HG03064 (cell line): ENCODE results near the gene HAUS3.
"Not testable (repeated sequence)": the region's sequence is repeated elsewhere in the genome, so short reads cannot be mapped to it uniquely, and the experiment has no call there.

ENCODE experiments used
- ATAC-seq: cut with Tn5 transposase; IDR thresholded peaks from one replicate; pipeline ENCODE4 v1.9.1; 2021; ENCODE audit warnings: low read depth; ENCODE audit not compliant: unreplicated experiment

Gene HAUS3

DNA sequence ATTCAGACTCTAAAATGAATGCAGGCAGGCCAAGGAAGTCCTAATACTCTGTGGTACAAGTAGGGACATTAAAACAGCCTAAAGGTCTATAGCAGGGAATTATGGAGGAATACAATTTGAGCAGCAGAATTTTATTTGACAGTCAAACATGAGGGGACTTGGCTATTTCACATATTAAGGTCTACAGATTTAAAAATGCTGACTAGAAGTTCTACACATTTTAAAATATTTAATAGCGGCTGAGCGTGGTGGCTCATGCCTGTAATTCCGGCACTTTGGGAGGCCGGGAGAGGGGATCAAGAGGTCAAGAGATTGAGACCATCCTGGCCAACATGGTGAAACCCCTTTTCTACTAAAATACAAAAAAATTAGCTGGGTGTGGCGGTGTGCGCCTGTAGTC lies 10.8 kb downstream of the HAUS3 start:
- ATAC-seq: no peak

DNA sequence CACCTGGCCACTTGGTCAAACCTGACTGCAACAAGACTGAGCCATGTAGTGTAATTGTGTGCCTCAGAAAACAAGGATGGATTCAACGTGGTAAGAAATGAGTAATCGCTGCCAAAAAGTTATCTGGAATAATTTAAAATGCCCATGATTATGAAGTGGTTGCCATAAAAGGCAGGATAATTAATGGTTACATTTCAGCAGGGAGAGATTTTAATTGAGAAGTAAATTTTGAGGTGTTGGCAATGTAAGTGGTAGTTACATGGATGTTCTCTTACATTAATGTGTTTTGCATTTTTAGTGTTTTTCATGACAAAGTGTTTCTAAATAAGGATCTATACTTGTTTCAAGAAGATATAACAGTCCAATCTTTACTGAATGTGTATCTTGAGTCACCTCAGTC lies 15.7 kb downstream of the HAUS3 start:
- ATAC-seq: no peak

DNA sequence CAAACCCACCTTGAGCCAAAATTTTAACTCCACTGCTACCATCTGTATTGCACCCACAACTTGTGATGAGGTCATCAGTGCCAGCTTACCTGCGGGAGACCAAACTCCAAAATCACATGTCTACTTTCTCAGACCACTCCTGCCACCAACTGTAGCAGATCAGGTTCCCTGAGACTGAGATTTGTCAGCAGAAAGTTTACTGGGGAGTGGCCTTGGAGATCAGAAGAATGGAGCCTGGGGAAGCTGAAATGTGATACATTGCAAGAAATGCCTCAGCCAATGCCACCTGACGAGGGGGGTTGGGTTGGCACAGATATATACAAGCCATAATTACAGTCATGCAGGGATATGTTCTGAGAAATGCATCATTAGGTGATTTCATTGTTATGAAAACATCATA lies 19.1 kb downstream of the HAUS3 start:
- ATAC-seq: no peak

DNA sequence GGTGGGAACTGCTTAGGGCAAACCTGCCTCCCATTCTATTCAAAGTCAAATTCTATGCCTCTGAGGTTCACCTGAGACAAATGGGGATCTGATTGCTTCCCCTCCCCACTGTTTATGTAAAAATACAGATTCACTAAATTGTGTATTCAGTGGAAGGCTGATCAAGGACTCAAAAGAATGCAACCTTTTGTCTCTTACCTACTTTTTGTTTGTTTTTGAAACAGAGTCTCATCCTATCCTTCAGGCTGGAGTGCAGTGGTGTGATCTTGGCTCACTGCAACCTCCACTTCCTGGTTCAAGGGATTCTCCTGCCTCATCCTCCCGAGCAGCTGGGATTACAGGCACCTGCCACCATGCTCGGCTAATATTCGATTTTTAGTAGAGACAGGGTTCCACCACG lies 20.5 kb downstream of the HAUS3 start:
- not testable (repeated sequence) for ATAC-seq

DNA sequence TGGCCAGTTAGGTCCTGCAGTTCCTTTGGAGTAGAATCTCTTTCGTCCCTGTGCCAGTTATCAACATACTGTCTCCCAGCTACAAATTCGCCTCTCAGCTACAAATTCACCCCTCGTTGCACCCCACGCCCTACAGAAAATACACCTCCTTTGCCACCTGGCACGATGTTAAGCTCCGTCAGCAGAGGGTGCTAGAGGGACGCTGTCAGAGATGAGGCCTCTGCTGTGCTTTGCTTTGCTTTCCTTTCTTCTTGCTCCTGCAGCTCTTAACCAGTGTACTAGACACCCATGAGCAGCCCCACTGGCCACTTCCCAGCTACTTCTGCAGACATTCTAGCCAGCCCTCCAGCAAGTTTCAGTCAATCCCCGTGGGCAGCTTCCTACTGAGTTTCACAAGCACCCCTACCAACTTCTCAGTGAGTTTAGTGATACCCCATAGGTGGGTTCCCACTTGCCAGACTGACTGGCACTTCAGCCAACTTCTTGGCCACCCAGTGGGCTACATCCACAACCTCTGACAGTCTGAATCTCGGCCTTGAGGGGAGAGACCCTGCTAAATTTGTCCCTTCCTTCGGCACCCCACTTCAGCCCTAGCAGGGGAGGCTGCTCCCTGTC lies 21.8 kb downstream of the HAUS3 start:
- no peak for ATAC-seq

DNA sequence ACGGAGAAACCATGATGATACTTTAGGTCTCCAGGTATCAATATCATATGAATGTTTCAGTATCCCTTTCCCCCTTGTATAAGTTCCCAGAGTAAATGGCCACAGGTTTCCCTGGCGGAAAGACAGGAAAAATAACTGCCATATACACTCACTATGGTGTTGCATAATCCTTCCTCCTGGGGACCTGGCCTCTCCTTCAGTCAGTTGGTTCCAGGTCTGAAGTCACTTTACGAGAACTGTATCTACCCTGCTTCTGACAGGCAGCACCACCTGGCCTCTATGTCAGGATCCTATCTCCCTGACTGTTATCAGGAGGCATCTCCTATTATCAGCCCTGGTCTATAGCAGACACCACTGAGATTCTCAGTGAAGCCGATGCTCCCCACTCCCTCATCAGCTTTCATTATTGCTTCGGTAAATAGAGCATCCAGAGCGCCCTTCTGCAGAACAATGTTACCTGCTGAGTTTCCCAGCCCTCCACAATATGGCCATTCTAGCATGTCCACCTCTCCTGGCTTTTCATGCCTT lies 22.6 kb downstream of the HAUS3 start:
- no peak for ATAC-seq

DNA sequence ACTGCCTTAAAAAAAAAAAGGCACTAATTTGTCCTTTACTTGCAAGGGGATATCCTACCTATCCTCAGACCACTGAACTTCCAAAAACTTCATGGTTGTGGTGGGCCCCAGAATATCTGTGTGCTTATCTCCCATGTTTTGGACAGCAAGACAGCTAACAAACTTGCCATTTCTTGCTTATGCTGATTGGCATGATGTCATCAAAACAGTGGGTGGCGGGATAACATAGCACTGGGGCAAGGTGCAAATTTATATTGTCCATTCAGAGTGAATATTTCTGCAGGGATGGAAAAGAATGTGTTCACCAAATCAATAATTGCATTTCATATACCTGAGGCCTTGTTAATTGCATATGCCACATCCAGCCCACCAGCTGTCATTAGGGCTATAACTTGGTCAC lies 23.5 kb downstream of the HAUS3 start:
- ATAC-seq: no peak

DNA sequence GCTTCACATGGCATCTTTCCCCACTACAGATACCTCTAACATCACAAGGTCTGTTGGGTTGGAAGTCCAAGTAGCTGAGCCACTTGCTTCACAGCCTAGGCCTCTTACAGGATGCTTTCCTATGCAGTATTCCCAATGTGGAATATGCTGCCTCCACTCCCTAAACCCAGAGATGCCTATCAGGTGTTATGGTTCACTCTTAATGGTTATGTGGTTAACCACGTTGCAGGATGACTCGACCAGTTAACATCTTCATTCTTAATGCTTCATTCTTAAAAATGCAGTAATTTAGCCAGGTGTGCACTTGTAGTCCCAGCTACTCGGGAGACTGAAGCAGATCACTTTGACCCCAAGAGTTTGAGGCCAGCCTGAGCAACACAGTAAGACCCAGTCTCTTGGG lies 24.2 kb downstream of the HAUS3 start:
- no peak for ATAC-seq

DNA sequence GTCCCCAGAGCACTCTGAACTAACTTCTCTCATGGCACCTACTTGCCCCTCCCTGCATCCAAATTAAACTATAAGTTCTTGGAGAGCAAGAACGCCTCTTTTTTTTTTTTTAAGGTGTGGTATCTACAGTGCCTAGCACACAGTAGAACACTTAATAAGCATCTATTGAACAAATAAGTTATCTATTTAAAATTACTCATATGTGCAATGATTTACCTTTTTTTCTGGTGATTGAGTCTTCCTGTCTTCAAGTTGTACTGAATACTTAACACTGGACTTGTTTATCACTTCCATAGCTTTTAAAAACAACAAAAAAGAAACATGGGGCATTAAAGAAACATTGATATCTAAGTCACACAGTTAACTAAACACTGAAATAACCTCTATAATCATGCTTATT lies 29.1 kb downstream of the HAUS3 start:
- ATAC-seq: no peak

DNA sequence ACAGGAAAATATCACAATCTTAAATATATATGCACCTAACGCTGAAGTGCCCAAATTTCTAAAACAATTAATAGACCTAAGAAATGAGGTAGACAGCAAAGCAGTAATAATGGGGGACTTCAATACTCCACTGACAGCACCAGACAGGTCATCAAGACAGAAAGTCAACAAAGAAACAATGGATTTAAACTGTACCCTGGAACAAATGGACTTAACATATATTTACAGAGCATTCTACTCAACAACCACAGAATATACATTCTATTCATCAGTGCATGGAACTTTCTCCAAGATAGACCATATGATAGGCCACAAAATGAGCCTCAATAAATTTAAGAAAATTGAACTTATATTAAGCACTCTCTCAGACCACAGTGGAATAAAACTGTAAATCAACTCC lies 39.1 kb downstream of the HAUS3 start:
- not testable (repeated sequence) for ATAC-seq

DNA sequence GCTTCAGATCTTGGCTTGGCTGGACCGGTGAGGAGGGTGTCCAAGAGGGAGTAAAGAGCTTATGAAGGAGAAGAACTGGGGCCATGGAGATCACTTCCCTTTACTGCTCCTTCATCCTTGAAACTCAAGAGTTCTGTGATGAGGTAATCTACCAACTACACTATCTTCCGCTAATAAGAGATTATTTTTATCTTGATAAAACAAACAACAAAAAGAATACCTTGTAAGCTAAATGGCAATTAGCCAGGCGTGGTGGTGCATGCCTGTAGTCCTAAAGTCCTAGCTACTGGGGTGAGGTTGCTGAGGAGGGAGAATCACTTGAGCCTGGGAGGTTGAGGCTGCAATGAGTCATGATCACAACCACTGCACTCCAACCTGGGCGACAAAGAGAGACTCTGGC lies 47.4 kb downstream of the HAUS3 start:
- no peak for ATAC-seq

DNA sequence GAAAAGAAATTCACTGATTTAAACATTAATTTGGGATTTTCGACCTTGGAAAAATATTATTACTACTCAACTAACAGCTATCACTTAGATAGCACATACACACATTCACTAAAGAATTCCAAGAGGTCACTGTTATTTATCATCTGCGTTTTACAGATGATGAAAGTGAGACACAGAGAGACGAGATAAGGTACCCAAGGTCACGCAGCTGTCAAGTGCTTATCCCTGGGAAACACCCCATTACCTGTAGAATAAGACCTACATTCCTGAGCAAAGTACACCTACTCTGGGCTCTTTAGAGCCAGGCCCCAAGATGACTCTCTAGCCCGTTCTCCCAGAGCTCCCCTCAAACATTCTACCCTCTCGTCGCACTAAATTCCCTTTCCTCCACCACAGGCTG lies 48.6 kb downstream of the HAUS3 start:
- no peak for ATAC-seq

DNA sequence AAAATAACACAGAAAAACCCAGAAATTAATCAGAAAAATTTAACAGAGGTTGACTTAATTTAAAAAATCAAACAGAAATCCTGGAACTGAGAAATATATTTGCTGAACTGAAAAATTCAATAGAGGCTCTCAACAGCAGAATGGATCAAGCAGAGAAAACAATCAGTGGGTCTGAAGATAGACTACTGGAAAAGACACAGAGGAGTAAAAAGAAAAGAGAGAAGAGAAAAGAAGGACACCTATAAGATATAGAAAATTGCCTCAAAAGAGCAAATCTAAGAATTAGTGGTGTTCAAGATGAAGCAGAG lies 55.1 kb downstream of the HAUS3 start:
- no peak for ATAC-seq

DNA sequence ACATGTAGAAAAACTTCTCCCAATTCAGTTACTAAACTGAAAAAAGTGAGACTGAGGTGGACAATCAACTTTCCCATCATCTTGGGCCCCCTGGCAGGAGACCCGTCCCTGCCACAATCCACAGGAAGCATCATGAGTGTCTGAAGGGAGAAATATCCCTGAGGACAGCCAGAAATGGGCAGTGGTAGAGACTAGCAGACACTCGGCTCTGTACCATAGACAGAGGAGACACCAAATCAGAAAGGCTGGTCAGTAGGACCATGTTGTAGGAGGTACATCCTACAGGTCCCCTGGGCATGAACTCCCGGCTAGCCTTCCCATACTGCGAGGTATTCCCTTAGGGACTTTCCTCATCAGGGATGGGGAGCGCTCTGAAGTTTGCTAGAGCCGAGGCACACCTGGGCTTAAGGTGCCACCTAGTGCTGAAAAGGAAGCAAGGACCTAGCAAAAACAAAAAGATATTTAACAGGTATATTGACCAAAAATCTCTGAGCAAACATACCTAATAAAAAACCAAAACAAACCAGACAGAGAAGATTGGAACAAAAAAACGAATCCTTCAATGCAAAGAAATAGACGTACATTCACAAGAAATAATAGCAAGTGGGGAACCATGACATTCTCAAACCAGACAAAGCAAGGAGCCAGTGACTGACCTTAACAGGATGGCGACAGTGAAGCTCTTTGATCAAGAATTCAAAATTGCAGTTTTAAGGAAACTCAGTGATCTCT lies 55.6 kb downstream of the HAUS3 start:
- ATAC-seq: no peak

DNA sequence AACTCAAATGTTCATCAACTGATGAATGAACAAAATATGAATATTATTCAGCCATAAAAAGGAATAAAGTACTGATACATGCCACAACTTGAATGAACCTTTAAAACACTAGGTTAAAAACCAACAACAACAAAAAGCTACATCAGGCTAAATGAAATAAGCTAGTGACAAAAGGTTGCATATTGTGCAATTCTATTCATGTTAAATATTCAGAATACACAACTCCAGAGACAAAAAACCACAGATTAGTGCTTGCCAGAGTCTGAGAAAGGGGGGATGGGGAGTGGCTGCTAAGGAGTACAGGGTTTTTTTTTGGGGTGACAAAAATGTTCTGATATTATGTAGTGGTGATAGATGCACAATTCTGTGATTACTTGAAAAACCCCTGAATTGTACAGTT lies 58.5 kb downstream of the HAUS3 start:
- ATAC-seq: no peak

DNA sequence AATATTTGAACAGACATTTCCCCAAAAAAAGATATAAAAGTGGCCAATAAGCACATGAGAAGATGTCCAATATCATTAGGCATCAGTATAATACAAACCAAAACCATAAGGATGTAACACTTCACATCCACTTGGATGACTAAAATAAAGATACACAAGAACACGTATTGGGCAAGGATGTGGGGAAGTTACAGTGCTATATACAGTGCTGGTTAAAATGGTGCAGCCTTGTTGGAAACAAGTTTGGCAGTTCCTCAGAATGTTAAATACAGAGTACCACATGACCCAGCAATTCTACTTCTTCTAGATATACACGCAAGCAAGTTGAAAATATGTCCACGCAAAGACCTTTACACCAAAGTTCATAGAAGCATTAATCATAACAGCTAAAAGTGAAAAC lies 58.9 kb downstream of the HAUS3 start:
- no peak for ATAC-seq

DNA sequence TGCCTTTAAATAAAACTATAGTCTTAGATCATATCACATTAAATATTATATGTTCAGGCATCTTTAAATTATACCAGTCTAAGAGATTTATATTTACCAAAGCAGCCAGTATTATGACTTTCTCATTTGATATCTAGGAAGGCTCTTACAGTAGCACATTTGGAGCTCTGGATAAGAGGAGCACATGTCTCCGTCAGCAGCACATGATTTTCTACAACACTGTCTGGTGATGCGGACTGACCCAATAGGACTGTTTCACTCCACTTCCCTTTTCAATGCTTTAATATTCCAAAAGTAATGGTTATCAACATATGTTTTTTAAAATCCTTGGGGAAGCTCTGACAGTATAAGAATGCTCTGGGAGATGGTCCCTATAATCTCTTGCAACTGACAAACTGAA lies 61.5 kb downstream of the HAUS3 start:
- no peak for ATAC-seq

DNA sequence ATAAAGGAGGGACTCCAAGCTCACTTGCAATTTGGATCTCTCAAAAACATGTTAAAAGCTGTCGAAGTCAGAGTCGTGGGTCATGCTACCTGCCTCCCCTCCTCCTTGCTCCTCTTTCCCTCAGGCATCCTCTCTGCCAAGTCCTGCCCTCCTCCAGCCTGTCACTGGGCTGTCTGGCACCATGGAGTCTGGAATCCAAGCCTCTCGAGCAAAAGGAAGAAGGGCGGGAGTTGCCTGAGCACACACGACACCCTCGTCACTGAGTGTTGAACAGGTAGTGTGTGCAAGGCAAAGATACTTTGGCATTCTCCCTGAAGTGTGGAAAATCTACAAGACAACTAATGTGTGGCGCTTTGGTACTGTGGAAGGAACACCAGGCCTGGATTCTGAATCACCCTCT lies 62.2 kb downstream of the HAUS3 start:
- no peak for ATAC-seq

DNA sequence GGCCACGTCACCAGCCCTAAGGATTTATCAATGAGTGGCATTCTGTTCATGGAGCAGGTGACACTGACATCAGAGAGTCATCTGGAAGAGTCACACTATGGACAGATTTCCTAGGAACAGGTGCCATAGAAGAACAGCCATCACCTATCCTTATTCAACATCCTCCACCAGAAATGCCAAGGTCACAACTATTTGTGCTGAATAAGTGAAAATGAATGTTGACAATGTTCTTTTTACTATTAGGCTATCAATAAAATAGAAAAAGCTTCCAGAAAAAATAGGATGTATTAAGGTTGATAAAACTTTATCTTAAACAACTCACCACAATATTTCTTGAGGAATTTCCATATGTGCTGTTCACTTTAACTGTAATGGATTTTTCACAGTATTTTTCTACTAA lies 62.9 kb downstream of the HAUS3 start:
- ATAC-seq: no peak
